GM19099 (cell line): ENCODE measurements around the gene MIS18A.

ENCODE experiments used
- POLR2A ChIP-seq: IDR thresholded peaks from 3 replicates; pipeline ENCODE4 v1.6.1; 2011; ENCODE audit warnings: low read depth; ENCODE audit not compliant: insufficient read length; ENCODE audit errors: extremely low read depth

Gene MIS18A

DNA sequence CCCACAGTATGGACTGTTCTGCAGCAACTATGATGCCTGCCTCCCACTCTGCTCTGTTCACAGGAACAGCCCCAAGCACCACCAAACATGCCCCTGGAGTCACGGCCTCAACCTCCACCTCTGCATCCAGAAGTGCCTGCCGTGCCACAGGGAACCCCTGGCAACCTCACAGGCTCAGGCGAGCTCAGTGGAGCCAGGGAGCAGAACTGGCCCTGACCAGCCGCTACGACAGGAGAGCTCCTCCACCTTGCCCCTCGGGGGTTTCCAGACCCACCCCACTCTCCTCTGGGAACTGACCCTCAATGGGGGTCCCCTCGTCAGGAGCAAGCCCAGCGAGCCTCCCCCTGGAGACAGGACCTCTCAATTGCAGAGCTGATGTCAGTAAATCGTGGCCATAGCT lies 32.8 kb upstream of the MIS18A start:
- TF ChIP-seq POLR2A, result no peak

DNA sequence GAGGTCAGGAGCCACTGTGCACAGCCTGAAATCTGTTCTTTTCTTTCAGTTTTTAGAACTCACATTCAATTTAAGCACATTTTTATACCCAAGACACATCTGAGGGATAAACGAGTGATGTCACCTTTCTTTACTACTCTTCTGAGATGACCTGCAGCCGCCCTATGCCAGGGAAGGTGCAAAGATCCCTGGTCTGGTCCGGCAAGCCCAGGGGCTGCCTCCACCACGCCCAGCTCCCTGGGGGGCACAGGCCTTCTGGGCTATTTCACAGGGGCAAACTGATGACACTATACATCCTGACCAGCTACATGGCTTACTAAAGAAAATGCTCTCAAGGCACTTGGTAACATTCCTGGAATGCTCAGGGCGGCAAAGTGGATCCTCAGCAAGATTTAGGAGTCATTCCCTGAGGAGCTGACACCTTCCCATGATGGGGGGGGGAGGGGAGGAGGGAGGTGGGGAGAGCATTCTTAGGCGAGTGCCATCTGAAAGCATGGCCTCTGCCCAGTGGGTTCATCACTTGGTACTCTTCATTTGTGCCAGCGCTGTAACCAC lies 31.1 kb upstream of the MIS18A start:
- no peak for TF ChIP-seq POLR2A

DNA sequence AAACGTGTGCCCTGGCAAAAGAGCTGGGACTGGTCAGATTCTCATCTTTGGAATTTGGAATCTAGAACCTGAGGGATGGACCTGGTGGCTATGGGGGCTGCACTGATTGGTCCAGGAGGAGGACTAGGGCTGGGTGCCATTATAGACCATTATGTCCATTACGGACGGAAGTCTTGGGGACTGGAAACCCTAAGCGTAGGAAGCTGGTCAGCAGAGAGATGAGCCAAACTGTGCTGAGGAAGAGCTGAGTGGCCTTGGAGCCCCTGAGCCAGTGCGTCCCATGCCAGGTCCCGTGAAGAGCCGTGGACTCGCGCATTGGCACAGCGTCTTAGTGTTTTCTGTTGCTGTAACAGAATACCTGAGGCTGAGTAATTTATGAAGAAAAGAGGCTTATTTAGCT lies 29.8 kb upstream of the MIS18A start:
- TF ChIP-seq POLR2A, result no peak

DNA sequence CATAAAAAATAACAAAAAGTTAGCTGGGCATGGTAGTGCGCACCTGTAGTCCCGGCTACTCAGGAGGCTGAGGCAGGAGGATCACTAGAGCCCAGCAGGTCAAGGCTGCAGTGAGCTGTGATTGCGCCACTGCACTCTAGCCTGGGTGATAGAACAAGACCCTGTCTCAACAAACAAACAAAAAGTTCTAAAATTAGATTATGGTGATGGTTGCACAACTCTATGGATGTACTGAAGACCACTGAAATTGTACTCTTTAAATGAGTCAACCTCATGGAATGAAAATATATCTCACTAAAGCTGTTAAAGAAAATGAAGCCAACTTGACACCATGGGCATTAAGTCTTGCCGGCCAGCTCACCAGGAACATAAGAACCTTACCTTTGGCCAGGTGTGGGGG lies 28.9 kb upstream of the MIS18A start:
- no peak for TF ChIP-seq POLR2A

DNA sequence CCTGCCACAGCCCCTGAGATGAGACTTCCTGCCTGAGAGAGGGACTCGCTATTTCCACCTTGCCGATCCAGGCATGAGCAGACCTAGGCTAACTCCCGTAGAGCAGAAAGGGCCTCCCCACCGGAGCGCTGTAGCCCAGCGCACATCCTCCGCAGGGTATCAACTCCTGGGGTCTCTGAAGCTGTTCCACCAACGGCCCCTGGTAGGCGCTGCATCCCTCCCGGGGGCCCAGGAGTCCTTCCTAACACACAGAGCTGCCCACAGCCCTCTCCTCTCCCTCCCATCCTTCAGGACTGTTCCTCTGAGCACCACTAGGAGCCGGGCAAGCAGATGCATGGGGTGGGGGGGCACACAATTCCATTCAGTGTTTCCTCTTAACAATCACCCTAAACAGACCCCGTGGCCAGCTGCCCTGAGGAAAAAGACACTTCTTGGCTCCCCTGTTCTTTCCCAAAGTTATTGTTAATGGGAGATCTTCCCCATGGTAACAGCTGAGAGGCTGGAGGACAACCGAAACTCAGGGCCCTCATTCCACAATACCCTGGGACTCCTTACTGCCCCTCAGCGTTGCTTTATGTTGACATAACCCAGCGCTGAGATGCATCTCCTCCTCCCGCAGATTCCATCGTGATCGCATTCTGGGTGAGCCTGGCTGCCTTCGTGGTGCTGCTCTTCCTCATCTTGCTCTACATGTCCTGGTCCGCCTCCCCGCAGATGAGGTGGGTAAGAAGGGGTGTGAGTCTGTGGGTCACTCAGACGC lies 27.4 kb upstream of the MIS18A start:
- TF ChIP-seq POLR2A, result no peak

DNA sequence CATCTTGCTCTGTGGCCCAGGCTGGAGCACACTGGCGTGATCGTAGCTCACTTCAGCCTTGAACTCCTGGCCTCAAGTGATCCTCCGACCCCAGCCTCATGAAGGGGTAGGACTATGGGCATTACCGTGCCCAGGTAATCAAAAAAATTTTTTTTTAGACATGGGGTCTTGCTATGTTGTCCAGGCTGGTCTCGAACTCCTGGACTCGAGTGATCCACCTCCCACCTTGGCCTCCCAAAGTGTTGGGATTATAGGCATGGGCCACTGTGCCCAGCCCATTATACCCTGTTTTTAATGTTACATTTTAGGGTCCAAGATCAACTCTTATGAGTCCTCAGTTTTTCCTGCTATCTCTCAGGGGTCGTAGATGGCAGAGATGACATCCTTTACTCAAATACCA lies 26.1 kb upstream of the MIS18A start:
- no peak for TF ChIP-seq POLR2A

DNA sequence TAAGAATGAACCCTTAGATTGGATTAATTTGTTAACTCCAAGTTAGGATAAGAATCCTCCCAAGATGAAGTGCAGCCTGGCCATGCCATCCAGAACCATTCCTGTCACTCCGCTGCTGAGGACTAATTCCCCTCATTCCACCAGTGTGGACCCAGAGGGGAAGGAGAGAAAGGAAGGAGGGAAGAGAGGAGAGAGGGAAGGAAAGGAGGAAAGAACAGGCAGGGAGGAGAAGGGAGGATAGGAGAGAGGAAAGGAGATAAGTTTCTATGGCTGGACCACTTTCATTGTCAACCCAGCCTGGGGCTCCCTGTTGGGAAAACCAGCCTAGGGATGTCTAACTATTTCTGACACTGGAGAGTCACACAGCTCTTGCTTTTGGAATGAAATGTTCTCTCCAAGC lies 24.5 kb upstream of the MIS18A start:
- no peak for TF ChIP-seq POLR2A

DNA sequence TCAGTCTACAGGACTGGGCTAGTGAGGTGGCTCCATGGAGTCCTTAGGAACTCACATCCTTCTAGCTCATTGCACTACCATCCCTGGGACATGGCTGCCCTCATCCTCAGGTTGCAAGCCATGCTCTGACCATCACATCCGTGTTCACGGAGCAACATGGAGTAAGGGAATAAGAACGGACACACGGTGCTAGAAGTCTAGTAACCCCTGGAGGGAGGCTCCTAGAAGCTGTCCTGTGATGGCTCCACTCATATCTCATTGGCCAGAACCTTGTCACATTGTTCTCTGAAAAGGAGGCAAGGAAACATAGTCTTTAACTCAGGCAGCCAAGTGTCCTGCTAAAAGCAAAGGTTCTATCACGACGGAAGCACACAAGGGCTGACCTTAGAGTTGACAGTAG lies 23.7 kb upstream of the MIS18A start:
- TF ChIP-seq POLR2A, result no peak

DNA sequence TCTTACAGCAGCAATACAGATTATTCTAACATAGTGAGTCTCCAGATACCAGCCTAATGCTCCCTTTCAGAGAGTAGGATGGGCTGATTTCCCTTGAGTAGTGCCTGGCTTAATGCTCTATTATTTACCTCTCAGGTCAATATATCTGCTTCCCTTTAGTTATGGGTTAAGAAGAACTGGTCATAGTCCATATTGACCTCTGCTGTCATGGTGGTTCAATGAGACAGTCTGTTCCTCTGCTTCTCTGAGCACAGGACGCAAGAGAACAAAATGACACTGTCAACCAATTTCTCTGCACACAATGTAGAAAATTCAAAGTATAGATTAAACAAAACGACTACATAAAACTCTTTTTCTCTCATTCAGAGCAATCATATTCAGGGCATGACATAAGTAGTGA lies 22.7 kb upstream of the MIS18A start:
- TF ChIP-seq POLR2A, result no peak

DNA sequence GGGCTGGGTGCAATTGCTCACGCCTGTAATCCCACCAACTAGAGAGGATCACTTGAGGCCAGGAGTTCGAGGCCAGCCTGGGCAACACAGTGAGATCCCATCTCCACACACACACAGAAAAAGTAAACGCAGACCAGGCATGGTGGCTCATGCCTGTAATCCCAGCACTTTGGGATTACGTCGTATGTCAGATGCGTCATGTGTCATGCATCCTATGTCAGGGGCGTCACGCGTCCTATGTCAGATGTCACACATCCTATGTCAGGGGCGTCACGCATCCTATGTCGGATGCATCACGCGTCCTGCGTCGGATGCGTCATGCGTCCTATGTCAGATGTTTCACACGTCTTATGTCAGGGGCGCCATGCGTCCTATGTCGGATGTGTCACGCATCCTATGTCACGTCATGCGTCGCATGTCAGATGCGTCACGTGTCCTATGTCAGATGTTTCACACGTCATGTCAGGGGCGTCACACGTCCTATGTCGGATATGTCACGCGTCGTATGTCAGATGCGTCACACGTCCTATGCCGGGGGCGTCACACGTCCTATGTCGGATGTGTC lies 21.4 kb upstream of the MIS18A start:
- no peak for TF ChIP-seq POLR2A

DNA sequence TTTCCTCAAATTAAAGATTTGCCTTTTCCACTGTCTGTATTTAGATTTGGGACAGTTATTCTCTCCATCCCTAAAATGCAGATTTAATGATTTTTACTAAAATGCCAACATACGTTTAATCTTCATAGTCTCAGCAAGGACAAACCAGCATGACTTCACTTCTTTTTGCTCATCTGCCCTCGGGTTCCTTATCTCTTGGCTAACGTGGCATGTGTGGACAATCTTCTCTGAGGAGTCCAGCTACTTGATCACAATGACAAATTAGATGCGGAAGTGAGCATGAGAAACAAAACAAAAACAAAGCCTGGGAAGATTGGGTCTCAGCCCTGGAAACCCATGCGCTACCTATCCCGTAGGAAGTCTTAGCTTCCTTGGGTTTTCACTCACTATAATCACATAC lies 20.8 kb upstream of the MIS18A start:
- no peak for TF ChIP-seq POLR2A

DNA sequence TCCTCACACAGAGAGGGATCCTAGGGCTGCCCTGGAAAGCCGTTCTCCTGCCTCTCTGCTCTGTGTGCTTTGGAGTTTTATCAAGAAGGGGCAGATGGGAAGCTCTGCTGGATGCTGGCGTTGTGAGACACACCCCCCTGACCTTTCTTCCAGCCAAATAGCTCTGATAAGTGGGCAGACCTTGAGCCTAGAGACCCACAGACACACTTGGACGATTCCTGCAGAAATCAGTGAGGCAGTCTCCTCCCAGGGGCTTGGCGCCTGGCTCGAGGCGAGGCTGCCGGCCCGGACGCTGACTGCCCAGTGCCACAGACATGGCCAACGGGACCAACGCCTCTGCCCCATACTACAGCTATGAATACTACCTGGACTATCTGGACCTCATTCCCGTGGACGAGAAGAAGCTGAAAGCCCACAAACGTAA lies 19.8 kb upstream of the MIS18A start, which contains the start of gene MRAP:
Gene MRAP, plus strand, starts transcription at position 198 of the 424 bp plus-strand sequence. Its CDS starts 117 bp downstream, at position 315.
- TF ChIP-seq POLR2A, result no peak

DNA sequence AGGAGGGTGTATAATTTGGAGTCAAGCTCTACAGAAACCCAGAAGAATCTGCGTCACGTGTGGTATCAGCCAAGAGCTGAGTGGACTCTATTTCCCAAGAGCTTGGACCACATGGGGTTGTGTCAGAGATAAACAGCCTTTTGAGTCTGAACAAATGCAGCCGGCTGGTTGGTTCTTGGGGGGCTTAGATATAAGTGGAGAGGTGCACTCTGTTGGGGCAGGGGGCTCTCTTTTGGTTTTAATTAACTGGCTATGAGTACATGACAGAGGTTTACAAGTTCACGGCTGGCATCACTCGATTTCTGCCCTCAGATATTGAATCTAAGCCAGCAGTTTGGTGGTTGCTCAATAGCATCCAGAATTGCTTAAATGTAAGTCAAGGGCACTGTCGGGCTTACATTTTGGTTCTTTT lies 19.3 kb upstream of the MIS18A start:
- TF ChIP-seq POLR2A, result no peak

DNA sequence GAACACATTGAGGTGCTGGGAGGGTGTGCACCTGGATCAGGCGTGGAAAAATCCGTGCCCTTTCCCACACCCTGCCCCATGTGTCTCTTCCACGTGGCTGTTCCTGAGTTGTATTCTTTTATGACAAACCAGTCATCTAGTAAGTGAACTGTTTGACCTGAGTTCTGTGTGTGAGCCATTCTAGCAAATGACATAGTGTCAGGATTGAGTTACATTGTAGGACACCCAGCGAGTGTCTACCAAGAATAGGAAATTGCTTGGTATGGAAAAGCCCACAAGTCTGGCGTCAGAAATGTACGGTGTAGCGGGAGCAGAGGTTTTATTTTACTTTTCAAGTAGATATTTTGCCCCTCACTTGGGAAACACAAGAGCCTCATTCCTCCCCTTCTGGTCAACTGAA lies 18.6 kb upstream of the MIS18A start:
- TF ChIP-seq POLR2A, result no peak

DNA sequence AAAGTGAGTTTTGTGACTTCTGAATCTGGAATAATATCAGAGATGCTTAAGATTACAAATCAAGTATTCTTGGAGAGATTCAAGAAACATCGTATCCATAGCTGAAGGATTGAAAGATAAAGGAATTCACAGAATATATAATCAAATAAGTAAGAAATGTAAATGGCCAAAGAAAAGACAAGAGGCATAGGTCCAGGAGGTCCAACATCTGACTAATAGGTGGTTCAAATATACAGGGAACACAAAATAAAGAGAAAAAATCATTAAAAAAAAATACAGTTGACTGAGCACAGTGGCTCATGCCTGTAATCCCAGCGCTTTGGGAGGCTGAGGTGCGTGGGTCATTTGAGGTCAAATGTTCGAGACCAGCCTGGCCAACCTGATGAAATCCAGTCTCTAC lies 6.6 kb upstream of the MIS18A start:
- TF ChIP-seq POLR2A, result no peak

DNA sequence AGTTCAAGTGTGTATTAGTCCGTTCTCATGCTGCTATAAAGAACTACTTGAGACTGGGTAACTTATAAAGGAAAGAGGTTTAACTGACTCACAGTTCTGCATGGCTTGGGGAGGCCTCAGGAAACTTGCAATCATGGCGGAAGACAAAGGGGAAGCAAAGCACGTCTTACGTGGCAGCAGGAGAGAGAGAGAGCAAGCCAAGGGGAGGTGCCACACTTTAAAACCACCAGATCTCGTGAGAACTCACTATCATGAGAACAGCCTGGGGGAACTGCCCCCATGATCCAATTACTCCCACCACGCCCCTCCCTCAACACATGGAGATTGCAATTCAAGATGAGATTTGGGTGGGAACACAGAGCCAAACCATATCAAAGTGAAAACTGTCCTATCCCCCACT lies 4.1 kb upstream of the MIS18A start:
- TF ChIP-seq POLR2A, result no peak
